HG02571 (cell line): ENCODE data around the gene VN1R5.
"Not testable (repeated sequence)": the region's sequence is repeated elsewhere in the genome, so short reads cannot be mapped to it uniquely, and the experiment has no call there.

Experiments used
- ATAC-seq: cut with Tn5 transposase; IDR thresholded peaks from one replicate; pipeline ENCODE4 v1.9.1; 2021; ENCODE audit warnings: mild to moderate bottlenecking, moderate library complexity; ENCODE audit not compliant: unreplicated experiment

The VN1R5 gene

DNA sequence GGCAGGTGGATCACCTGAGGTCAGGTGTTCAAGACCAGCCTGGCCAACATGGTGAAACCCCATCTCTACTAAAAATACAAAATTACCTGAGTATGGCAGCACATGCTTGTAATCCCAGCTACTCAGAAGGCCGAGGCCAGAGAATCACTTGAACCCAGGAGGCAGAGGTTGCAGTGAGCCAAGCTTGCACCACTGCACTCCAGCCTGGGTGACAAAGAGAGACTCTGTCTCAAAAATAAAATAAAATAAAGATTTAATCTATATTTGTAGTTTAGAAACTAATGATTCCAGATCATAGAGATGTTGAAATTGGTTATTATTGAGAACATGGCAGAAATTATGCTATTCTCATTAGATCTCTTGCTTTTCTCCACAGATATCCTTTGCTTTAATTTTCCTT, at the start of gene VN1R5:
Gene VN1R5, plus strand, starts transcription at position 301 of the 400 bp plus-strand sequence.
- not testable (repeated sequence) for ATAC-seq

DNA sequence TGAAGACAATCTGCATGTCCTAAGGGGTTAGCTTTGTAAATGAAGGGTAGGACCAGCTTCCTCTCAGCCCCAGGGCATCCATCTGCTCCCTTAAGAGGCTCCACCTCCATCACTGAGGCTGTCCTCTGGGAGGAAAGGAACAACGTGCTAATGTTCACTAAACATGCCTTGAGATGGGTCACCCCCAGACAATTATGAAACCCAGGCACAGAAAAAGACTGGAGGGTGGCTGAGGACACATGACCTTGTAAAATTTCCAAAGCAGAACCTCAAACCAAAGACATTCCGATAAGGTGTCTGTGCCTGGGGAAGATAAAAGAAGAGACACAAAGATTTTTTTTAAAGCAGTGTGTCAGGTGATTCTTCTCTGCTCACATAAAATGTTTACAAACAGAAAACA, 46.5 kb upstream of the VN1R5 start:
- no peak for ATAC-seq

DNA sequence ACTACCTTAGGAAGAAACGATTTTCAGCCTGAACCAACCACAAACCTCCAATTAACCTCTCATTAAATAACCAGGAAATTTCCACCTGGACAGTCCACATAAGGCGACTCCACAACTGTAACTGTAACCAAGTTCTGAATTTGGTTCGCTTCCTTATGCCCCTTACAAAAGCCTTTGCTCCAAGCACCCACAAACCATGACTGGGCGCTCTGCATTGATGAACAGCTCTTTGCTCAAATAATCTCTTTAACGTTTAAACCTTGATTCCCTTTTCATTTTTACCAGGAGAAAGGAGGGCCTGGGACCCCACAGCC, 45.9 kb upstream of the VN1R5 start:
- no peak for ATAC-seq

DNA sequence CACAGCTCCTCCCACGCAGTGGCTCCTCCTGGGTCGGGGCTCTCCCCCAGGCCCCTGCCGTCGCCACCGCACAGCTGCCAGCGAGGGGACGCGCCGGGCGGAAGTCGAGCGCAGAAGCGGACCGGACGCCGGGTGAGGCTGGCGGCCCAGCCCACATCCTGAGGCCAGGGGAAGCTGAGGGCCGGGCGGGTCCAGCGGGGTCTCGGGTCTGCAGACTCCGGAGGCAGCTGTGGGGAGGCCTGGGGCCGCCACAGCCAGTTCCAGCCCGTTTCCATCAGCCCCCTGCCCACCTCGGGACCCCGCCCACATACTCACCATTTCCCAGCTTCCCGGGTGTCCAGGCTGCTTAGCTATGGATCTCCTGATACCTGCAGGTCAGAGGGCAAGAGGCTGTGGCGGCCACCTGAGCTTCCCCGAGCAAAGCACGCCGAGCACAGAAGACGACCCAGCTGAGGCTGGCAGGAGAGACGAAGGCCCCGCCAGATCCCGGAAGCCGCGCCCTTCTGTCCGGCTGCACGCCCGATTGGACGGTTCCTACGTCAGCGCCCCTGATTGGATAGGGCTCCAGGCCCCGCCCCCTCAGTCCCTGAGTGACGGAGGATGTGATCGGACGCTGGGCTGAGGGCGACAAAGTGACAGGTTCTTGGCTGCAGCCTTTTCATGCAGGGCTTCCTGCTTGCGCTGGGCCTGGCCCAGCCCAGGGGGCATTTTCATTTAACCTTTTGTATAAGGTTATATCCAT, 45.3 kb upstream of the VN1R5 start:
- ATAC-seq: peak; percentile 91

DNA sequence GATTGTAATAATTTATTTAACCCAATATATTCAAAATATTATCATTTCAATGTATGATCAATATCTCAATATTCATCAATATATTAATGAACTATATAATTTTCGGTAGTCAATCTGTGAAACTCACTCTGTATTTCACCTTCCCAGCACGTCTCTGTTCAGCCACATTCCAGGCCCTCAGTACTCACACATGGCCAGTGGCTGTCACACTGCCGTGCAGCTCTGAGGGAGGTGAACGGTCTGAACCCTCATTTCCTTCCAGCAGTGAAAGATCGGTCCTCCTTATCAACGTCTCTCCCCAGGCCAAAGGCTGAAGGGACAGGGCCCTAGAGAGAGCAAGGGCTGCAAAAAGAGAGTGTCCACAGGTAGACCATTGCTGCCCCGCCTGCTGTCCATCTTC, 44.5 kb upstream of the VN1R5 start:
- no peak for ATAC-seq

DNA sequence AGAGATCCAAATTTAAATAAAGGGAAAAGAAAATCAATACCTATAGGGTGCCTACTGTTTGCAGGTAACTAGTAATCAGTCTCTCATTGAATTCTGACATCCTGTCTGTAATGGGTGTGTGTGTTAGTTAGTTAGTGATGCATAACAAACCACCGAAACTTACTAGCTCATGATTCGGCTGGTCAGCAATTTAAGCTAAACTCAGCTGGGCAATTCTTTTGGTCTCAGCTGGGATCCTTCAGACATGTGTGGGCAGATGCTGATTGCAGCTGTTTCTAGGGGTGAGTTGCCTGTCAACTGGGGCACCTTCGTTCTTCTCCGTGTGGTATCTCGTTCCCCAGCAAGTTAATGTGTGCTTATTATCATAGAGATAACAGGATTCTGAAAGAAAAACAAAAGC, 43.9 kb upstream of the VN1R5 start:
- ATAC-seq: peak; percentile 50

DNA sequence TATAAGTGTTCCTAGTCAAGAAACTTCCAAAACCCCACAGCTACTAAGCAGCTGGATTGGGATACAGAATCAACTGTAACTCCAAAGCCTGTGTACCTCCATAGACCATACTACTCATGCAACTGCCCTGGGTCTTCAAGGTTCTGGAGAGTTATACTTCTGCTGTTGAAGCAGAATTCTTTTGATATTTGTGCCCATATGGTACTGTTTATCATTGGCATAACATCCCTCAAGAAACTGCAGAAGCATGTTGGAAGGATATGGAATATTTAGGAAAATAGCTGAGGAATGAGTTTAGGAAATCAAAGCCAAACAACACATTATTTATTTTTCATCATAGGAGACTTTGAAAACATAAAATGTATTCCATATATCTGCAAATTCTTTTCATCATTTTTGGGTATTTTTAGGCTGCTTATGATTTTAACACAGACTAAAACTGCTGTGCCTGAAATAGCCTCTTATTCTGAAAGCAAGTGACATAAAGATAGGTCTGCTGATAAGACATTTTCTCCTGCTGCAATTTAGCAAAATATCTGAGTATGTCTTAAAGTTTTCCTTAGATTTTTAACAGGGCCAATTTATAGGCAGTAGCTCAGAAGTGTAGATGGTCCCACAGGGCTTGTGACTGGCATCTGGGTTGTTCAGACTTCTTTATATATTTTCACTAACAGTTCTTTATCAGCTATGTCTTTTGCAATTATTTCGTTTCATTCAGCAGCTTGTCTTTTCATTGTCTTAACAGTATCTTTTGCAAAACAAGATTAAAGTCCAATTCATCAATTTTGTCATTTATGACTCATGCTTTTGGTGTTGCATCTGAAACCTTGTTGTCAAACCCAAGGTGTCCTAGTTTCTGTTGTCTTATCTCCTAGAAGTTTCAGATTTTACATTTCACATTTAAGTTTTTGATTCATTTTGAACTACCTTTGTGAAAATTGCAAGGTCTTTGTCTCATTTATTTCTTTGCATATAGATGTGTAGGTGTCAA, 43.0 kb upstream of the VN1R5 start:
- ATAC-seq: no peak

DNA sequence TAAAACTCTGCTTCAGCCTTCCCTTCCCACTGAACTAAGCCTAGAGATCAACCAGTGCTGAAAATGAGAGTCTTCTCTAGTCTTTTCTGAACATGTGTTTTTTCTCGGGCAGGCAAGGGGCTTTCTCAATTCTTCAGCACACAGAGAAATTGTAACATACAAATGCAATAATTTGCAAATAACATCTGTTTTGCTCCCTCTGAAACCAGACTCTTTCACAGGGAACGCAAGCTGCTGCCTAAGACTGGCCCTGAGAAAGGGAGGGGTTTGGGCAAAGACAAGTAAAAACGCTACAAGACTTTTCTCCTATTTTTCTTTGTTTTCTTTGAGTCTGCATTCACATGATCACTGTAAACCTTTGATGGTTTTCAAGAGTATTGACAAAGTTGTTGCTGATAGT, 39.6 kb upstream of the VN1R5 start:
- no peak for ATAC-seq

DNA sequence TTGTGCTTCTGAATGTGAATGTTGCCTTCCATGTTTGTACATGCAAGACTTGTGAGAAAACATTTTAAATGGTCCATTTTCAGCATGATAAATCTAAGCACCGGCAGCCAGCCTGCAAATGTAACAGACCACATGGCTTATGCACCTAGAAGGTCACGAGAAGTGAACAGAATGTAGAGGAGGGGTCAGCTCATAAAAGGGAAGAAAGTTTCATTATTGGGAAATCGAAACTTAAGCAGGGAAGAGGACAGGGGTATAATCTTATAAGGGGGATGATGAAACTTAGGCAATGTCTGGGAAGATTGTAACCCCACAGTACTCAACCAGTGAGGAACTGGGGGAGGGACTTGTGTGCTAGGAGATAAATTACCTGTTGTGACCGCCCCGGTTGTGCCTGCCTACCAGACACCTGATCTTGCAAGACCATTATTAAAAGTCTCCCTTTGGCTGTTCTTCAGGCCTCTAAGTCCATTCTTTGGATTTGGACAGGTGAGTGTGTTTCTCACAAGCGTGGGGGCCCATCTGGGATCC, 37.7 kb upstream of the VN1R5 start:
- no peak for ATAC-seq

DNA sequence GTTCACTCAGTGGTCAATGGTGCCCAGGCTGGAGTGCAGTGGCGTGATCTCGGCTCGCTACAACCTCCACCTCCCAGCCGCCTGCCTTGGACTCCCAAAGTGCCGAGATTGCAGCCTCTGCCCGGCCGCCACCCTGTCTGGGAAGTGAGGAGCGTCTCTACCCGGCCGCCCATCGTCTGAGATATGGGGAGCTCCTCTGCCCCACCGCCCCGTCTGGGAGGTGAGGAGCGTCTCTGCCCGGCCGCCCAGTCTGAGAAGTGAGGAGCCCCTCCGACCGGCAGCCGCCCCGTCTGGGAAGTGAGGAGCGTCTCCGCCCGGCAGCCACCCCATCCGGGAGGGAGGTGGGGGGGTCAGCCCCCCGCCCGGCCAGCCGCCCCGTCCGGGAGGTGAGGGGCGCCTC, 35.6 kb upstream of the VN1R5 start:
- ATAC-seq: not testable (repeated sequence)

DNA sequence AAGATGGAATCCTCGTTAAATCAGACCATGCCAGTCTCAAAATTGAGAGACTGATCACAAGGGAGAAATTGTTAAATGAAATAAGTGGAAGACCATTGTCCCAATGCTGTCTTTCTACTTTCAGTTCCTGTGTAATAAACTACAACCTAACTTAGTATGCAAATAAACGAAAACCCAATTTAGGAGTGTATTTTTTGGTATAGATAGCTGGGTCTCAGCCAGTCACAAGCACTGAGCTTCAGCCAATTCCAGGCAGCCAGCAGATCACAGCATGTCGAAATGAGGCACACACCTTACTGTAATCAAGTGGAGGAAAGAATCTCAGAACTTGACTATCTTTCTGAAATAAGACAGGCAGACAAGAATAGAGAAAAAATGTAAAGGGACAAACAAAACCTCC, 33.0 kb upstream of the VN1R5 start:
- ATAC-seq: no peak

DNA sequence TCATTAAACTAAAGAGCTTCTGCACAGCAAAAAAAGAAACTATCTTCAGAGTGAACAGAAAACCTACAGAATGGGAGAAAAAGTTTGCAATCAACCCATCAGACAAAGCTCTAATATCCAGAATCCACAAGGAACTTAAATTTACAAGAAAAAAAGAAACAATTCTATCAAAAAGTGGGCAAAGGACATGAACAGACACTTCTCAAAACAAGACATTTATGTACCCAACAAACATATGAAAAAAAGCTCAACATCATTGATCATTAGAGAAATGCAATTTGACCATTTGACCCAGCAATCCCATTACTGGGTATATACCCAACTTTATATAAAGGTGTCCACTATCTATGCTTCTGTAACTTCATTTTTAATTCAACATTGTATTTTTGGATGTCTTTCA, 31.1 kb upstream of the VN1R5 start:
- ATAC-seq: no peak

DNA sequence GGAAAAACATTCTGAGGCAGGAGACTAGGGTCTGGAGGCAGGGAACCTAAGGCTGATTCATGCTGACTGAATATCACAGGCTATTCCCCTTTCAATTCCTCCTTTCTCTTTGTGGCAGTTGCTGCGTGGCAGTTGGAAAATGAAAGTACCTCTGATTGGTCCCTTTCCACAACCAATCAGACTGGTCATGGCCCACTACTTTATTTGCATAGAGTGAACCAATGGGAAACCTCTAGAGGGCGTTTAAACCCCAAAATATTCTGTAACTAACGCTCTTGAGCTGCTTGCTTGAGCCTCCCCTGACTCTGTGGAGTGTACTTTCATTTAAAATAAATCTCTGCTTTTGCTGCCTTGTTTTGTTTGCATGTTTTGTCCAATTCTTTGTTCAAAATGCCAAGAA, 27.7 kb upstream of the VN1R5 start:
- no peak for ATAC-seq

DNA sequence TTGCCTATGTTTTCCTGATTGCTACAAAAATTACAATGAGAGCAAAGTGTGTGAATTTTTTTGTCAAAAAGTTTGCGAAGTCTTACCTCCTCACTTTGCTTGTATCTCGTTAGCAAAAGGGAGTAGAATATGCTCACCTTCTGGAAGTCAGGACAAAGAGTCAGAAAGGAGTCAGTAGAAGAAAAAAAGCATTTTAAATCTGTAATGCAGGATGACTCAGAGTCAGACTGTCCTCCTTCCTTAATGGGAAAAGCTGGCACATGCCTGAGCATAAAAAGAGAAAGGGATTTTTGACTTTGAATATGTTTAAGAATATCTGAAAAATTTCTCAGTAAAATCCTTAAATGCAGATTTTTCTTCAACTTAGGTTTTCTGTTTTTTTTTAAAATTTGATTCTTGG, 14.2 kb upstream of the VN1R5 start:
- ATAC-seq: no peak

DNA sequence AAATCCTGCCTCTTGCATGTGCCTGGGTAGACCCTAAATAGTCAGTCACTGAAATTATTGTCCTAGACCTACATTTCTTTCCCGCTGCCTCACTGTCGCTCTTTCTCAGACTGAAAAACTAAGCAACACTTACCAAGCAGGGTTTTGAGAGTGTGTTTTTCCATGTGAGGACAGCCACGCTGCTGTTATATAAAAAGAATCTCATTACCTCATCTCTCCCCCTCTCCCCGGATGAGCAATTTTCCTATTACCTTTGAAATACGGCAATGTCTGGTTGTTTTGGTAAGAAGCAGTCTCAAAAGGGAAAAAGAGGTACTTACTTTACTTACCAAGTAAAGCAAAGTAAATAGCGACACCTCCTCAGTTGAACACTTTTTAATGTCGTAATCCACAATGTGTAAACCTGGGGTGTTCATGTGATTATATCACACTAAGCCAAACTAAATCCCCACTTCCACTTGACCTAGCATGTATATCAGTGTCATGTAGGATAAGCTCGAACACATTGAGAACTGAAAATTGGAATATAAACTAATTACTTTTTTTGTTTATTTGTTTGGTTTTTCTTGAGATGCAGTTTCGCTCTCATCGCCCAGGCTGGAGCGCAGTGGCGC, 12.2 kb upstream of the VN1R5 start:
- no peak for ATAC-seq

DNA sequence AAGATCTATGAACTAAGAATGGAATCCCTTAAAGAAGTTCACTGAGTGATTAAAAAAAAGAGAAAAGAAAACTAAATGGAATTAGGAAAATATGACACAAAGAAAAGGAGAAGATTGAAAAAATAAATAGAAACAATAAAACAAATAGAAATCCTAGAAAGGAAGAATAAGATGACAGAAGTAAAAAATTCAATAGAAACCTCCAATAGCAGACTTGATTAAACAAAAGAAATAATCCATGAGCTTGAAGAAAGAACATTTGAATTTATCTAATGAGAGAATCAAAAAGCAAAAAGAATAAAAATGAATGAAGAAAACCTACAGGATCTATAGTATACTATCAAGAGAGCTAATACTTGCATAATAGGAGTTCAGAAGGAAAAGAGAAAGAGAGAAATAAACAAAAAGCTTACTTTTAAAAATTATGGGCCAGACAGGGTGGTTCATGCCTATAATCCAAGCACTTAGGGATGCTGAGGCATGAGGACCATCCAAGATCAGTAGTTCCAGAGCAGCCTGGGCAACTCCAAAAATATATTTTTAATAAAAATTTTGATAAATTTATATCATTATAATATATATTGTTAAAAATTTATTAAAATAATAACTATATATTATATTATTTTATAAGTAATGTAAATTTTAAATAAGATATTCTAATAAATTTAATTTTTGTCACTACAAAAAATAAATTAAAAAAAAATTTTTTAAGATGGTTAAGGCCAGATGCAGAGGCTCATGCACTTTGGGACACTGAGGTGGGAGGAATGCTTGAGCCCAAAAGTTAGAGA, 9.4 kb upstream of the VN1R5 start:
- no peak for ATAC-seq

DNA sequence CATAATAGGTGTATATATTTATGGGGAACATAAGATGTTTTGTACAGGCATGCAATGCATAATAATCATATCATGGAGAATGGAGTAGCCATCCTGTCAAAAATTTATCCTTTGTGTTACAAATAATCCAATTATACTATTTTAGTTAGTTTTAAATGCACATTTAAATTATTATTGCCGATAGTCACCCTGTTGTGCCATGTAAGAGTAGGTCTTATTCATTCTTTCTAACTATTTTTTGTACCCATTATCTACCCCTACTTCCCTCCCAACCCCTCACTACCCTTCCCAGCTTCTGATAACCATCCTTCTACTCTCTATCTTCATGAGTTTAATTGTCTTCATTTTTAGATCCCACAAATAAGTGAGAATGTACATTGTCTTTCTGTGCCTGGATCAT, 8.3 kb upstream of the VN1R5 start:
- no peak for ATAC-seq

DNA sequence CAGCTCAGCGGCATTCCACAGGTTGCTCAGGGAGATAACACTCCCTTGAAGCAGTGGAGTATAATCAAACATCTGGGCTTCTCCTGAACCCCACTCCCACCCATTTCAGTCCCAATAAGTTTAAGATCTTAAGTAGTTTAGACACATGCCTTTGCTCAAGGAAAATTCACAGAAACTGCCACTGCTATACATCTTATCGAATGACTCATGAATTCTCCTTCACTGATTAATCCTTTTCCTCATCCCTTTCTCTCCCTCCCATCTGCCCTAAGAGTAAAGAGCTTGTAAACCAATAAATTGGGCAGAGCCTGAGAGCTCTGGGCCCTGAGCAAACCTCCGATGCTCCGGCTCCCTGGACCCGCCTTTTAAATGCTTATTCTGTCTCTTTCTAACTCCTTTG, 10.2 kb downstream of the VN1R5 start:
- ATAC-seq: no peak

DNA sequence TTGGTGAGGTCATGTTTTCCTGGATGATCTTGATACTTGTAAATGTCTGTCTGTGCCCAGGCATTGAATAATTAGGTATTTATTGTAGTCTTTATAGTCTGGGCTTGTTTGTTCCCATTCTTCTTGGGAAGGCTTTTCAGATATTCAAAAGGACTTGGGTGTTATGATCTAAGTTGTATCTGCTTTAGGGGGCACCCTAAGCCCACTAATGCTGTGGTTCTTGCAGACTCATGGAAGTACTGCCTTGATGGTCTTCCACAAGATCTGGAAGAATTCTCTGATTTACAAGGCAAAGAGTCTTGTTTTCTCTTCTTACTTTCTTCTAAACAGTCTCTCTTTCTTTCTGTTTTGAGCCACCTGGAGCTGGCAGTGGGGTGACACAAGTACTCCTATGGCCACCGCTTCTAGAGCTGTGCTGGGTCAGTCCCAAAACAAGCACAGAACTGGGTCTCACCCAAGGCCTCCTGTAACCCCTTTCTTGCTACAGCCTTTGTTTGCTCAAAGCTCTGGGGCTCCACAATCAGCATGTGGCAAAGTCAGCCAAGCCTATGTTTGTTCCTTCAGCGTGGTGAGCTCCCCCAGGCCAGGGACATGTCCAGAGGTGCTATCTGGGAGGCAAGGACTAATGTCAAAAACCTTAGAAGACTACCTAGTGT, 12.6 kb downstream of the VN1R5 start:
- no peak for ATAC-seq

DNA sequence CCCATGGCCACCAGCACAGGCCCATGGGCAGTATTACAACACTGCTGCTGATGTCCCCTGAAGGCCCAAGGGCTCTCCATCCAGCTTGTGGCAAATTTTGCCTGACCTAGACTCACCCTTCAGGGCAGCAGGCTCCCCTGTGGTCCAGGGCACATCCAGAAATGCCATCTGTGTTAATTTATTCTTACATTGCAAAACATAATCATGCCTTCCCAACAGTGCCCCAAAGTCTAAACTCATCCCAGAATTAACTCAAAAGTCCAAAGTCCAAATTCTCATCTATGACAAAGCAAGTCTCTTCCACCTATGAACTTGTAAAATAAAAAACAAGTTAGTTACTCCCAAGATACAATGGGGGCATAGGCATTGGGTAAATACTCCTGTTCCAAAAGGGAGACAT, 13.3 kb downstream of the VN1R5 start:
- no peak for ATAC-seq
